Urinary bladder (tissue), 4 donors: ENCODE data around the gene TCHP. TPM values are rescaled to one million over a fixed set of nuclear protein-coding genes. Genes with fewer than 3 reads are reported as not detected.
"Not testable (repeated sequence)": the region's sequence is repeated elsewhere in the genome, so short reads cannot be mapped to it uniquely, and the experiment has no call there.

Experiments
- DNase-seq: peaks from one replicate; pipeline ENCODE4 v3.0.0-alpha.2; 2015; ENCODE audit errors: extremely low spot score
- H3K27ac ChIP-seq: one replicate; pipeline ENCODE4 v1.5.1; 2013; ENCODE audit warnings: low read depth, mild to moderate bottlenecking, moderate library complexity
- H3K36me3 ChIP-seq: one replicate; pipeline ENCODE4 v1.6.1; 2013; ENCODE audit warnings: mild to moderate bottlenecking, moderate library complexity; ENCODE audit not compliant: insufficient read depth
- H3K4me1 ChIP-seq: one replicate; pipeline ENCODE4 v1.6.1; 2013; ENCODE audit warnings: mild to moderate bottlenecking, moderate library complexity; ENCODE audit not compliant: insufficient read depth
- H3K4me3 ChIP-seq: one replicate; pipeline ENCODE4 v1.5.1; 2013; ENCODE audit warnings: low read depth, low read length
- WGBS: extraction: QIAGEN DNeasy Blood & Tissue Kit; methylation state at CpG from one replicate; pipeline ENCODE4 v1.1.7; 2013; 5-methylcytosine and 5-hydroxymethylcytosine counted together
- polyA plus RNA-seq: library from polyadenylated mRNA; stranded (reverse); fragments of 200-250 nt; gene quantifications from one replicate; pipeline ENCODE4 v1.2.3, GENCODE V29; 2013
- total RNA-seq: library from RNA; depleted of rRNA; stranded (reverse); fragments of >200 nt; gene quantifications from one replicate; pipeline ENCODE4 v1.2.3, GENCODE V29; 2014
- donor health status: healthy with polysubstance abuse.
- donor health status: healthy.

The TCHP gene
- total and polyA plus RNA-seq, 2 donors: 10.3 to 15.5 TPM

- no peak for DNase-seq
- no peak overlapping the region for H3K27ac ChIP-seq
- peaks cover 2% of the 10 kb centered on the region for H3K36me3 ChIP-seq
- WGBS: 89% methylated on average over 11 of the region's 11 CpGs
- H3K4me1 ChIP-seq: no peaks in the 10 kb centered on the region
- H3K4me3 ChIP-seq: no peak overlapping the region
Measured at GRCh38 chr12:109926488-109927210, 26.6 kb downstream of the TCHP start.

- Histone ChIP-seq H3K27ac (no peak overlapping the region), H3K36me3 (peaks cover 2% of the 10 kb centered on the region), H3K4me3 (no peak overlapping the region), H3K4me1 (no peaks in the 10 kb centered on the region)
- DNase-seq: no peak
- WGBS: 78% methylated on average over 8 of the region's 8 CpGs
Measured at GRCh38 chr12:109927622-109928021, 27.5 kb downstream of the TCHP start.

GRCh38 chr12:109928058-109928656 is 28.1 kb downstream of the TCHP start:
- Histone ChIP-seq H3K4me3 (no peak overlapping the region), H3K27ac (no peak overlapping the region), H3K4me1 (no peaks in the 10 kb centered on the region), H3K36me3 (peaks cover 2% of the 10 kb centered on the region)
- DNase-seq: no peak
- WGBS: 94% methylated on average over 12 of the region's 12 CpGs

GRCh38 chr12:109929326-109929725 is 29.3 kb downstream of the TCHP start:
- DNase-seq, H3K4me3 ChIP-seq, H3K36me3 ChIP-seq, H3K27ac ChIP-seq, H3K4me1 ChIP-seq: not testable (repeated sequence)
- 91% methylated on average over 14 of the region's 14 CpGs for WGBS

- WGBS: 77% methylated on average over 16 of the region's 16 CpGs
- Histone ChIP-seq H3K36me3 (peaks cover 2% of the 10 kb centered on the region), H3K27ac (no peak overlapping the region), H3K4me3 (no peak overlapping the region), H3K4me1 (no peaks in the 10 kb centered on the region)
- DNase-seq: no peak
Measured at GRCh38 chr12:109930028-109930800, 30.1 kb downstream of the TCHP start.

- H3K4me3 ChIP-seq: no peak overlapping the region
- H3K27ac ChIP-seq: no peak overlapping the region
- peaks cover 2% of the 10 kb centered on the region for H3K36me3 ChIP-seq
- 91% methylated on average over 5 of the region's 5 CpGs for WGBS
- no peak for DNase-seq
- no peaks in the 10 kb centered on the region for H3K4me1 ChIP-seq
Measured at GRCh38 chr12:109931143-109931542, 31.1 kb downstream of the TCHP start.

- Histone ChIP-seq H3K27ac (no peak overlapping the region), H3K4me1 (no peaks in the 10 kb centered on the region), H3K4me3 (no peak overlapping the region), H3K36me3 (peaks cover 2% of the 10 kb centered on the region)
- 61% methylated on average over 14 of the region's 14 CpGs for WGBS
- no peak for DNase-seq
Measured at GRCh38 chr12:109932878-109933503, 32.9 kb downstream of the TCHP start.

- WGBS: 65% methylated on average over 5 of the region's 5 CpGs
- Histone ChIP-seq H3K4me3 (no peak overlapping the region), H3K27ac (no peak overlapping the region), H3K36me3 (peaks cover 4% of the 10 kb centered on the region), H3K4me1 (no peaks in the 10 kb centered on the region)
- DNase-seq: no peak
Measured at GRCh38 chr12:109934026-109934425, 34.0 kb downstream of the TCHP start.

GRCh38 chr12:109937371-109937770 is 37.3 kb downstream of the TCHP start:
- Histone ChIP-seq H3K4me3 (no peak overlapping the region), H3K4me1 (no peaks in the 10 kb centered on the region), H3K27ac (peak overlapping the region; percentile 41), H3K36me3 (peaks cover 2% of the 10 kb centered on the region)
- DNase-seq: no peak
- WGBS: 63% methylated on average over 5 of the region's 5 CpGs

GRCh38 chr12:109938947-109939346 is 38.9 kb downstream of the TCHP start:
- no peak overlapping the region for H3K27ac ChIP-seq
- peaks cover 2% of the 10 kb centered on the region for H3K36me3 ChIP-seq
- 61% methylated on average over 7 of the region's 7 CpGs for WGBS
- no peaks in the 10 kb centered on the region for H3K4me1 ChIP-seq
- no peak for DNase-seq
- H3K4me3 ChIP-seq: no peak overlapping the region

- no peak for DNase-seq
- no peak overlapping the region for H3K4me3 ChIP-seq
- no peaks in the 10 kb centered on the region for H3K4me1 ChIP-seq
- H3K27ac ChIP-seq: no peak overlapping the region
- 90% methylated on average over 2 of the region's 2 CpGs for WGBS
- H3K36me3 ChIP-seq: peaks cover 2% of the 10 kb centered on the region
Measured at GRCh38 chr12:109939504-109939903, 39.4 kb downstream of the TCHP start.

GRCh38 chr12:109940339-109940923 is 40.4 kb downstream of the TCHP start:
- Histone ChIP-seq H3K4me3 (no peak overlapping the region), H3K36me3 (peaks cover 2% of the 10 kb centered on the region), H3K27ac (no peak overlapping the region), H3K4me1 (no peaks in the 10 kb centered on the region)
- no peak for DNase-seq
- 58% methylated on average over 6 of the region's 6 CpGs for WGBS

- H3K27ac ChIP-seq: no peak overlapping the region
- H3K4me1 ChIP-seq: no peaks in the 10 kb centered on the region
- no peak overlapping the region for H3K4me3 ChIP-seq
- 94% methylated on average over 7 of the region's 7 CpGs for WGBS
- no peak for DNase-seq
- peaks cover 3% of the 10 kb centered on the region for H3K36me3 ChIP-seq
Measured at GRCh38 chr12:109943811-109944210, 43.7 kb downstream of the TCHP start.
